Measurements from ENCODE around the gene COL23A1. TPM values are rescaled to one million over a fixed set of nuclear protein-coding genes. Genes with fewer than 3 reads are reported as not detected.

COL23A1 gene
- total RNA-seq, 1 donor from 2014 or later: 4.3 TPM

- H3K36me3 ChIP-seq: no peaks in the 10 kb centered on the region
- H3K9me3 ChIP-seq: no peaks in the 10 kb centered on the region
- H3K4me1 ChIP-seq: peaks cover 0 to 13% of the 10 kb centered on the region in 2 donors
- DNase-seq (ENCODE audit: low spot score in 2 of 2): no peak
- no peak overlapping the region for H3K27ac ChIP-seq
- no peaks in the 10 kb centered on the region for H3K27me3 ChIP-seq
- no peak for TF ChIP-seq CTCF (IDR thresholded peaks at IDR 0.05)
- intact Hi-C loops (cut with DNase I): loop anchor here (5.0 kb wide), 1 partner anchor 87 kb away; no protein-coding TSS in a partner anchor
- H3K4me3 ChIP-seq: no peak overlapping the region
These were observed 124.8 kb downstream of the COL23A1 start for GRCh38 chr5:178465228-178465860.

- Histone ChIP-seq H3K4me3 (no peak overlapping the region), H3K9me3 (no peaks in the 10 kb centered on the region), H3K4me1 (peaks cover 0 to 13% of the 10 kb centered on the region in 2 donors), H3K36me3 (no peaks in the 10 kb centered on the region), H3K27ac (no peak overlapping the region), H3K27me3 (no peaks in the 10 kb centered on the region)
- TF ChIP-seq CTCF (IDR thresholded peaks at IDR 0.05): no peak
- no peak for DNase-seq (ENCODE audit: low spot score in 2 of 2)
- intact Hi-C loops (cut with DNase I): loop anchor here (5.0 kb wide), 1 partner anchor 88 kb away; no protein-coding TSS in a partner anchor
These were observed 125.7 kb downstream of the COL23A1 start for GRCh38 chr5:178464431-178465048.

GRCh38 chr5:178463321-178464155 lies 126.7 kb downstream of the COL23A1 start:
- Histone ChIP-seq H3K36me3 (no peaks in the 10 kb centered on the region), H3K4me3 (no peak overlapping the region), H3K27me3 (no peaks in the 10 kb centered on the region), H3K27ac (no peak overlapping the region), H3K9me3 (no peaks in the 10 kb centered on the region), H3K4me1 (peaks cover 0 to 13% of the 10 kb centered on the region in 2 donors)
- intact Hi-C loops (cut with DNase I): no loop called here
- TF ChIP-seq CTCF (IDR thresholded peaks at IDR 0.05): no peak
- no peak for DNase-seq (ENCODE audit: low spot score in 2 of 2)

- H3K27me3 ChIP-seq: no peaks in the 10 kb centered on the region
- intact Hi-C loops (cut with DNase I): no loop called here
- H3K9me3 ChIP-seq: no peaks in the 10 kb centered on the region
- no peak for DNase-seq (ENCODE audit: low spot score in 2 of 2)
- peaks cover 0 to 6% of the 10 kb centered on the region in 2 donors for H3K4me1 ChIP-seq
- H3K4me3 ChIP-seq: no peak overlapping the region
- H3K36me3 ChIP-seq: no peaks in the 10 kb centered on the region
- H3K27ac ChIP-seq: no peak overlapping the region
- TF ChIP-seq CTCF (IDR thresholded peaks at IDR 0.05): no peak
These were observed 127.4 kb downstream of the COL23A1 start for GRCh38 chr5:178462816-178463215.

GRCh38 chr5:178462076-178462475 lies 128.1 kb downstream of the COL23A1 start:
- Histone ChIP-seq H3K27me3 (no peaks in the 10 kb centered on the region), H3K27ac (no peak overlapping the region), H3K4me3 (no peak overlapping the region), H3K36me3 (no peaks in the 10 kb centered on the region), H3K9me3 (no peaks in the 10 kb centered on the region), H3K4me1 (peaks cover 0 to 3% of the 10 kb centered on the region in 2 donors)
- intact Hi-C loops (cut with DNase I): no loop called here
- no peak for DNase-seq (ENCODE audit: low spot score in 2 of 2)
- TF ChIP-seq CTCF (IDR thresholded peaks at IDR 0.05): no peak

All from ascending aorta (tissue), 2 donors.